ENCODE data around the gene PLA2G4B. TPM values are rescaled to one million over a fixed set of nuclear protein-coding genes. Genes with fewer than 3 reads are reported as not detected.

Gene PLA2G4B
- total and polyA plus RNA-seq, 9 of the 15 experiments (the other 6 are each of a cell fraction or from before 2014, with no cell fraction given) = 0.07 to 6.1 (median 2.8) TPM

- TF ChIP-seq, protein P1, sequence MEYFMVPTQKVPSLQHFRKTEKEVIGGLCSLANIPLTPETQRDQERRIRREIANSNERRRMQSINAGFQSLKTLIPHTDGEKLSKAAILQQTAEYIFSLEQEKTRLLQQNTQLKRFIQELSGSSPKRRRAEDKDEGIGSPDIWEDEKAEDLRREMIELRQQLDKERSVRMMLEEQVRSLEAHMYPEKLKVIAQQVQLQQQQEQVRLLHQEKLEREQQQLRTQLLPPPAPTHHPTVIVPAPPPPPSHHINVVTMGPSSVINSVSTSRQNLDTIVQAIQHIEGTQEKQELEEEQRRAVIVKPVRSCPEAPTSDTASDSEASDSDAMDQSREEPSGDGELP (CRISPR knock-in tag; IDR thresholded peaks at IDR 0.05; ENCODE audit: borderline replicate concordance) = peak; percentile 31; the same call in 1 of the 2 replicates
- TF ChIP-seq ARID1B (IDR thresholded peaks at IDR 0.05) = peak; percentile 43; the same call in 1 of the 2 replicates
- TF ChIP-seq, protein P2, sequence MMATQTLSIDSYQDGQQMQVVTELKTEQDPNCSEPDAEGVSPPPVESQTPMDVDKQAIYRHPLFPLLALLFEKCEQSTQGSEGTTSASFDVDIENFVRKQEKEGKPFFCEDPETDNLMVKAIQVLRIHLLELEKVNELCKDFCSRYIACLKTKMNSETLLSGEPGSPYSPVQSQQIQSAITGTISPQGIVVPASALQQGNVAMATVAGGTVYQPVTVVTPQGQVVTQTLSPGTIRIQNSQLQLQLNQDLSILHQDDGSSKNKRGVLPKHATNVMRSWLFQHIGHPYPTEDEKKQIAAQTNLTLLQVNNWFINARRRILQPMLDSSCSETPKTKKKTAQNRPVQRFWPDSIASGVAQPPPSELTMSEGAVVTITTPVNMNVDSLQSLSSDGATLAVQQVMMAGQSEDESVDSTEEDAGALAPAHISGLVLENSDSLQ (IDR thresholded peaks at IDR 0.05) = no peak
- TF ChIP-seq ATF7 (IDR thresholded peaks at IDR 0.05) = peak; percentile 33; the same call in 1 of the 2 replicates
Measured at GRCh38 chr15:41894791-41895463, 56.3 kb downstream of the PLA2G4B start (continued).

DNA sequence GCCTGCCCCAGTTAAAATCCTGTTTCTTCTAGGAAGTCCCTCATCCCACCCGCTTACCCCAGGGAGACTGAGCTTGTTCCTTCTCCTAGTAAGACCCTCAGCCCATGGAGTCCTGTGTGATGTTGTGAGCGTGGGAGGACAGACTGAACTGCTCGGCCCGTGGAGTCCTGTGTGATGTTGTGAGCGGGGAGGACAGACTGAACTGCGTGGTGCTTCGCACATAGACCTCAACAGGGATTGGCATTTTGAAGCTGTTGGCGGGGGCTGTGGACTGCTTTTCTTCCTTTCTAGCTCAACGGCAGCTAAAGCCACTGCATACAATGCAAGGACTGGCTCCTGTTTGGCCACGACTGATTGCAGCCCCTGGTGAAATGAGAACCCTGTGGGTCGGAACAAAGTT lies 56.8 kb downstream of the PLA2G4B start:
- no peak for TF ChIP-seq ZNF589 (CRISPR knock-in tag; IDR thresholded peaks at IDR 0.05; ENCODE audit: low read depth)
- no peak for TF ChIP-seq ZNF644 (tag; IDR thresholded peaks at IDR 0.05; ENCODE audit: low read depth)
- no peak for TF ChIP-seq EZH2 (IDR thresholded peaks at IDR 0.05; ENCODE audit: borderline replicate concordance, low read depth, low read length)
- TF ChIP-seq, protein P3, sequence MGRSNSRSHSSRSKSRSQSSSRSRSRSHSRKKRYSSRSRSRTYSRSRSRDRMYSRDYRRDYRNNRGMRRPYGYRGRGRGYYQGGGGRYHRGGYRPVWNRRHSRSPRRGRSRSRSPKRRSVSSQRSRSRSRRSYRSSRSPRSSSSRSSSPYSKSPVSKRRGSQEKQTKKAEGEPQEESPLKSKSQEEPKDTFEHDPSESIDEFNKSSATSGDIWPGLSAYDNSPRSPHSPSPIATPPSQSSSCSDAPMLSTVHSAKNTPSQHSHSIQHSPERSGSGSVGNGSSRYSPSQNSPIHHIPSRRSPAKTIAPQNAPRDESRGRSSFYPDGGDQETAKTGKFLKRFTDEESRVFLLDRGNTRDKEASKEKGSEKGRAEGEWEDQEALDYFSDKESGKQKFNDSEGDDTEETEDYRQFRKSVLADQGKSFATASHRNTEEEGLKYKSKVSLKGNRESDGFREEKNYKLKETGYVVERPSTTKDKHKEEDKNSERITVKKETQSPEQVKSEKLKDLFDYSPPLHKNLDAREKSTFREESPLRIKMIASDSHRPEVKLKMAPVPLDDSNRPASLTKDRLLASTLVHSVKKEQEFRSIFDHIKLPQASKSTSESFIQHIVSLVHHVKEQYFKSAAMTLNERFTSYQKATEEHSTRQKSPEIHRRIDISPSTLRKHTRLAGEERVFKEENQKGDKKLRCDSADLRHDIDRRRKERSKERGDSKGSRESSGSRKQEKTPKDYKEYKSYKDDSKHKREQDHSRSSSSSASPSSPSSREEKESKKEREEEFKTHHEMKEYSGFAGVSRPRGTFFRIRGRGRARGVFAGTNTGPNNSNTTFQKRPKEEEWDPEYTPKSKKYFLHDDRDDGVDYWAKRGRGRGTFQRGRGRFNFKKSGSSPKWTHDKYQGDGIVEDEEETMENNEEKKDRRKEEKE (IDR thresholded peaks at IDR 0.05; ENCODE audit: borderline replicate concordance in 1 of 2, control insufficient read depth in 1 of 2, low read depth in 2 of 2, low read length in 1 of 2) = no peak
- TF ChIP-seq COPS2 (conservative IDR thresholded peaks at IDR 0.05) = no peak
- no peak for TF ChIP-seq TBP (optimal IDR thresholded peaks at IDR 0.05; ENCODE audit: low read depth, low read length)
- TF ChIP-seq ZBTB2 (IDR thresholded peaks at IDR 0.05) = no peak
- BruUV-seq (replicated peaks) = no TSS peak
- H3K4me1 ChIP-seq (replicated peaks in 1 of 2; ENCODE audit: control insufficient read depth in 2 of 2, insufficient read depth in 2 of 2, low read length in 2 of 2) = peaks cover 0 to 24% of the 10 kb centered on the region in 2 experiments; a peak in 3 of 5 replicates
- H3K9me1 ChIP-seq (ENCODE audit: control insufficient read depth, insufficient read depth, low read length) = peaks cover 3% of the 10 kb centered on the region
- peaks cover 7% of the 10 kb centered on the region; the same call in 1 of the 2 replicates for H4K20me1 ChIP-seq (replicated peaks; ENCODE audit: control insufficient read depth, insufficient read depth, low read length)
- no peak overlapping the region for H3K4me2 ChIP-seq (ENCODE audit: insufficient read depth, low read length)
- WGBS (ENCODE audit: insufficient coverage, low coverage, missing lambda C conversion rate) = 61% methylated on average over 11 of the region's 11 CpGs
- FAIRE-seq (no peak), ATAC-seq (no peak), DNase-seq (ENCODE audit: extremely low read depth in 1 of 4, low spot score in 3 of 4) (no peak)
- intact Hi-C loops (cut with micrococcal nuclease) = no loop called here
- CTCF ChIA-PET (ENCODE audit: low intra/inter-chr PET ratio) = no interaction called here
- POLR2A ChIA-PET = interaction anchor here (0.9 to 1.1 kb wide), 2 partner anchors 9 to 12 kb away, joined by 3 read pairs; no protein-coding TSS in a partner anchor
- no peak overlapping the region for H3K4me3 ChIP-seq
- no peaks in the 10 kb centered on the region for H3K79me2 ChIP-seq (ENCODE audit: control insufficient read depth, insufficient read depth, low read length)
- H2AFZ ChIP-seq (ENCODE audit: low read depth, low read length) = no peak overlapping the region
- no peak overlapping the region for H3K9ac ChIP-seq (ENCODE audit: insufficient read depth in 1 of 2, low read depth in 2 of 2, low read length in 2 of 2)
- no peaks in the 10 kb centered on the region for H3K9me3 ChIP-seq (replicated peaks; ENCODE audit: control insufficient read depth, insufficient read depth, low read depth, low read length)
- in situ Hi-C loops (cut with MboI) = no loop called here
- peaks cover 3% of the 10 kb centered on the region; the same call in 1 of the 3 replicates for H3K36me3 ChIP-seq (ENCODE audit: control insufficient read depth, insufficient read depth, low read length)
- H3K27ac ChIP-seq (ENCODE audit: extremely low read depth, low read depth, low read length) = no peak overlapping the region
- H3K27me3 ChIP-seq (ENCODE audit: control insufficient read depth in 2 of 2, insufficient read depth in 2 of 2, low read length in 2 of 2) = peaks cover 6 to 23% of the 10 kb centered on the region in 2 experiments; a peak in 3 of 5 replicates

Data from K562 (cell line).